ENCODE results near the gene KRT36.

Gene KRT36

DNA sequence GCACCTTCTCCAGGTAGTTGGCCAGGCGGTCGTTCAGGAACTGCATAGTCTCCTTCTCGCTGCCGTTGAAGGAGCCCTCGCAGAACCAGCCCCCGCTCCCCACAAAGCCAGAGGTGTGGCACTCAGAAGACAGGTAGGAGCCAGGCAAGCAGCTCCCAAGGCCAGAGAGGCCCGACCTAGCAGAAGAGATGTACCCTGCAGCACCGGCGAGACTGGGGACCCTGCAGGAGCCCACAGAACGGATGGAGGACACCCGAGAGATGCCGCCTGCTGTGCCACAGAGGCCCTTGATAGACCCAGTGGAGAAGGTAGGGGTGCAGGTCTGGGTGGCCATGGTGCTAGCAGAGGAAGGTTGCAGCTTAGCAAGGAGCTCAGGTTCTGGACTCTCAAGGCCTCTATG is at the start of gene KRT36:
Gene KRT36 (minus strand): TSS at position 380 of the 400 bp plus-strand sequence. CDS start 46 bp downstream, at position 334.
- no peak for DNase-seq (ENCODE audit: low read depth)

DNA sequence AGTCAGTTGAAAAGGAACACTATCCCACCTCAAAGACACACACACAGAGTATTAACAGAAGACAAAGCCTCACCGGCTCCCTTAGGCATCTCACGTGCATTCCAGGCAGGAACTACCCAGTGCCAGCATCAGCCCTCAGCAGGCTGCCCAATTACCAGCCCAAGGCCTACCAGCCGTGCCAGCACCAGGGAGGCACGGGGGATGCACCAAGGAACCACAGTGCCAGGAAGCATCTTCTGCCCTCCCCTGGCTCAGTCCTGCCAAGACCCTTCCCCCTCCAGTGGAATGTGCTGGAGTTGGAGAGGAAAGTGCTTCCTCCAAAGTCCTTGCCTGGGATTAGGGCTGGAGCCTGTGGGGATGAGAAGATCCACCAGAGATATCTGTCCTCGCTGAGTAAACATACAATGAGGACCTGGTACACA is 49.4 kb upstream of the KRT36 start:
- DNase-seq (ENCODE audit: low read depth) = no peak

DNA sequence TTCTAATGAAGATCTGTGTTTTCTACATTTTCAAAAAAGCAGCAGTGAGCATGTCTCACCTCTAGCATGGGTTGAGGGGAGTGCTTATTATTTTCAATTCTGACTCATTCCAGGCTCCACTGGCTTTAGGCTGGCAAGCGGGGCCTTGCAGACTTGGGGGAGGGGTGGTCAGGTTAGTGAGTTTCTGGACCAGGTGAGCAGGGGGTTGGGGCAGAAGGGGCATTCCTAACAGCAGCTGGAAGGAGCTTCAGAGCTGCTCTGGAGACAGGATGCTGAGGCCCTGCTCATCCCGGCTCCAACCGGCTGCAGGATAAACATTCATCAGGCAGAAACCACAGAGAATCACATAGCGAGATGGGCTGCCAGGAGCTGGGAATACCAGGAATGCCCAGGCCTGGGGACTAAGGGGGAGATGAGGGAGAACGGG is 48.9 kb upstream of the KRT36 start:
- no peak for DNase-seq (ENCODE audit: low read depth)

DNA sequence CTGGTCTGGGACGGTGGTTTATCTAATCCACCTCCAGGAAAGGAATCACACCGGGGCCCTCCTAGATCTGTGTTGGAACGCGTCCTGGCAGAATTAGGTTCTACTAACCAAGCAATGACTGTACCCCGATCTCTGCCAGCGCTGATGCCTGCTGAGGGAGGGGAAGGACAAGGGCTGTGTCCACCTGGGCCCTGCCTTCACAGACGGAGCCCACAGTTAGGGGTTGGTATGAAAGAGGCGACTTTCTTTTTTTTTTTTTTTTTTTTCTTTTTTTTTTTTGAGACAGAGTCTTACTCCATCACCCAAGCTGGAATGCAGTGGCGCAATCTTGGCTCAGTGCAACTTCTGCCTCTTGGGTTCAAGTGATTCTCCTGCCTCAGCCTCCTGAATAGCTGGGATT is 48.3 kb upstream of the KRT36 start:
- DNase-seq (ENCODE audit: low read depth) = no peak

DNA sequence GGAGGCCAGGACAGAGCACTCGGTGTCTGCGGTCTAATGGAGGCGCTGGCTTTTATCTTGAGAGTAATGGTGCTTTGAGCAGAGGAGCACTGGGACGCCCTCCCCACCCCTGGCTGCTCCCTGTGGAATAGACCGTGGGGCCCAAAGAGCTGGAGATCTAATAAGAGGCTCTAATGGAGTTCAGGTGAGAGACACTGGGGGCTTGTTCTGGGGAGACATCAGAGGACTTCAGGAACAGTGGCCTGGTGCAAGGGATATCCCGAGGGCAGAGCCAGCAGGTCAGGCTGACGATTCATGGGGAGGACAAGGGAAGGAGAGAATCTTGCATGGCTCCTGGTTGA is 47.9 kb upstream of the KRT36 start:
- no peak for DNase-seq (ENCODE audit: low read depth)

- no peak for DNase-seq (ENCODE audit: low read depth)
These were observed 47.3 kb upstream of the KRT36 start for GRCh38 chr17:41536741-41537613.

DNA sequence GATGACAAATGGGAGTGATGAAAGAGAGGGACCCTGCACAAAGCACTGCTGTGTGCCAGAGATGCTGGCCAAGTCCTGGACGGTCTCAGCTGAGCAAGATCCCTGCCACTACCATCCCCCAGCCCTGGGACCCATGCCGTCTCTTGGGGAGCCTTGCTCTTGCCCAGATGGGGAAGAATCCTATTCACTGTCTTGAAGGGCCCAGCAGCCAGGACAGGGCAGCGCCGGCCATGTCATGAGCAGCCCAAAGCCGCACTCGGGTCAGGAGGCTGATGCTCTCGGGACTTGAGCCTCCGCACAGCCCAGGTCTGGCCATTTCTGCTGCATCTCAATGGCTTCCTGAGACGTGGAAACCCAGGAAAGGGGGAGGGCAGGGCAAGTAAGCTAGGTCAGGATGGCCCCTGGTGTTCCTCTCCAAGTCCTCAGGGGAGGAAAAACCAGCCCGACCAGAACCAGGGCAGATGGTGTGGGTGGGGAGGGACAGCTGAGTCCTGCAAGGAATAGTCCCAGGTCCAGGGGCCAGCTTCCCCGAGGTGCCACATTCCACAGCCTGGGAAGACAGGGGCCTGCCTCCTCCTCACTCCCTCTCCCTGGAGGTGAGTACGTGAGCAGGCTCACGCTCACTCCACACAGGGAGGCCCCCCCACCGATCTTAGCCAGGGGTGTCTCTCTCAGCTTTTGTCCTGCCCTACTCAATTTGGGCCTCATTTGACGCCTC is 46.2 kb upstream of the KRT36 start:
- no peak for DNase-seq (ENCODE audit: low read depth)

DNA sequence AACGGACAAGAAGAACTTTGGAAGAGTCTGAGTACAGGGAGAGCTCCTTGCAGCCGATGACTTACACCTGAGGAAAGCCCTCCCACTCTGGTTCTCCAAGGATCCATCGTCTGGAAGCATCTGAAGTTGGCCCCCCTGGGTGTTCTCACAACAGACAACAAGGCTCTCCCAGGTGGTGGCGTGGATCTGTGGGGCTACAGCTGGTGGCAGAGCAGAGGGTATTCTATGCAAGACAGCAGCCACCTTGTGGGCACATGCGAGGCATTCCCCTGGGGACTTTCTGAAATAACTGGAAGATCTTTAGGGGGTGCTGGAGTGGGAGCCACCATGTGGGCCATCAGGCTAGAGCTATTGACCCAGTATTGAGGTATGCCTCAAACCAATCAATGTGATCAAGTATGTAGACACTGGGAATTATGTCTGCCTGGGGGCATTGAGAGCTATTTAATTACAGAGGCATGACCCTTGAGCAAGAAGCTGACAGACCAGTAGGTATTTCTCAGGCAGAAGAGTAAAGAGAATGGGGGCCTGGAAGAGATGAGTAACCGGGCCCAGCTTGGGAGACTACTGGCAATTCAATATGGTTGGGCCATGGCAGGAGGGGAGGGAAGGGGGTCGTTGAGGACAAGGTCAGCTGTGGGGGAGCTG is 45.3 kb upstream of the KRT36 start:
- no peak for DNase-seq (ENCODE audit: low read depth)

GRCh38 chr17:41533613-41534012 is 43.9 kb upstream of the KRT36 start:
- no peak for DNase-seq (ENCODE audit: low read depth)

DNA sequence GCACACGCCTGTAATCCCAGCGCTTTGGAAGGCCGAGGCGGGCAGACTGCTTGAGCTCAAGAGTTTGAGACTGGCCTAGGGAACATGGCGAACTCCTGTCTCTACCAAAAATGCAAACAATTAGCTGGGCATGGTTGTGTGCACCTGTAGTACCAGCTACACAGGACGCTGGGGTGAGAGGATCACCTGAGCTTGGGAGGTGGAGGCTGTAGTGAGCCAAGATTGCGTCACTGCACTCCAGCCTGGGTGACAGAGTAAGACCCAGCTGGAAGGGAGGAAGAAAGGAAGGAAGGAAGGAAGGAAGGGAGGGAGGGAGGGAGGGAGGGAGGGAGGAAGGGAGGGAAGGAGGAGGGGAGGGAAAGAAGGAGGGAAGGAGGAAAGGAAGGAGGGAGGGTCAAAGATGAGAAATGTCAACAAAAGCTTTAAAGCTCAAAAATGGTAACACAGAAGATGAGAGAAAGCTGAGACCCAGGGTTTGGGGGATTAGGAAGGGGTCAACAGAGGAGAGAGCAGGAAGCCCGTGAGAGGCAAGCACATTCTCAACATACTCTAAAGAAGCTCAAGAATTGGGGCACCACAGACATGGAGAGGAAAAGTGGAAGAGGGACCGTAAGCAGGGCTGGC is 43.3 kb upstream of the KRT36 start:
- DNase-seq (ENCODE audit: low read depth) = no peak

DNA sequence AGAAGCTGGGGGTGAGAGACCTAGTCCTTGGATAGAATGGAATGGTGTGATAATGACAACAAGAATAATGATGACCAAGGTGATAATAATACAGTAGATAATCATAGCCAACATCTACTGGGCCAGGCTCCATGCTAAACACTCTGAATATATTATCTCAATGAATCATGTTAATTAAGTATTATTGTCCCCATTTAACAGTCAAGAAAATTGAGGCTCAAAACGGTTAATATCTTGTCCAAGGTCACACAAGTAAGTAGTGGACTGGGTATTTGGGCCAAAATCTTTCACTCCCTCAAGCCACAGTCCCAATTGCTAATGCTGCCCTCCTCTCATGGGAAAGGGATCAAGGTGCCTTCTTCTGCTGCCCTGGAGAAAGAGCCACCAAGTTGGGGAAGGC is 42.3 kb upstream of the KRT36 start:
- no peak for DNase-seq (ENCODE audit: low read depth)

DNA sequence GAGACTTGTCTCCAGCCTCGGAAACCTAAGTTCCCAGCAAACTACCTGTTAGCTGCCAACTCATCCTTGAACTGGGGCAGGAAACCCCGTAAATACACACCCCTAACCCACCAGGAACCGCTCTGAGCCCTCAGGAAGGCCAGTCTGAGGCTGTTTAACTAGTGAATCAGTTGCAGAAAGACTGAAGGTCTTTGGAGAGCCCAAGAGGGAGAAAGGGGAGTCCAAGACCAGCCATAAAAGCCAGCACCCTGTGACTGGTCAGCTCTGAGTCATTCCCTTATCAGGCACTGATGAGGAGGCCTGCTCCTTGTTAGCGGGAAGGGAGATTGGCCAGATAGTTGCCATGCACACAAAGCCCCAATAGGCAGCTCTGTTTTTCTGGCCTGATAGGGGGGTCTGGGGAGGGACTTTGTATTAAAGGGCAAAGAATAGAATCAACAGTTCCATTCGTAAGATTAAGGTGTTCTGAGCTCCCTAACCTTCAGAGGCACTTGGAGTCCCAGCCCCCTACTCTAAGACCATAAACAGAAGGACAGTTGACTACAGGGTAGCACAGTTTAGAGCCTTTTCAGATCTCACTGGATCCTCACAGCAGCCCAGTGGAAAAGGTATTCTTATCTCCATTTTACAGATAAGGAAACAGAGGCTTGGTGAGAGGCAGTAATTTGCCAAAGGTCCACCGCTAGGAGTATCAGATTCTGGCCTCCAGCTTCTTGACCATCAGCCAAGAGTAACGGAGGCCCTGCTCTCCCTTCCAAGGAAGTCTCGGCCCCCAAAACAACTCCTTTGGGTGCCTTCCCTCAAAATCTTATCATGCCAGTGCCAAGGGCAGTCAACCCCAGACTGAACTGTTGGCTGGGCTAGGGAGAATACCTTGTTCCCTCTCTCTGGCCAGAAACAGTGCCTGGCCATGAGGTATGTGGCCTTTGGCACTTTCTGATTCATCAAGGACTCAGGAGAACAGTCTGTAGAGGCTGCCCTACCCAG is 40.6 kb upstream of the KRT36 start:
- no peak for DNase-seq (ENCODE audit: low read depth)

DNA sequence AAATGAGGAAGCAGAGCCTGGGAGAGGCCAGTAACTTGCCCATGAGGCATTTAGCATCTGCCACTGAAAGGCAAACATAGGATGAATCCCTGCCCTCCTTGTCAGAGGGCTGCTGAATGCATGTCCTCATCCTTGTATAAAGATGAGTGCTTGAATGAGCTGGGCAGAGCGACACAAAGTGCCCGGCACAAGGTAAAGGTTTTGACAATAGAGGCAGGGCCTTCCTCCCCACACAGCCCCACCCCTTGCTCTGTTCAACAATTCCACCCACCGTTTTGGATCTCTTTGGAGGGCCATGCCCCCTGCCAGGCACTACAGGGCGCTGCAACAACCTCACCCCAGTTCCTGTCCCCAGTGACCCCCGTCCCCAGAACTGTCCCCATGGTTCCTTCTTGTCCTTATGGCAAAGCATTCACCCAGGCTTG is 39.8 kb upstream of the KRT36 start:
- DNase-seq (ENCODE audit: low read depth) = no peak

- no peak for DNase-seq (ENCODE audit: low read depth)
These were observed 39.2 kb upstream of the KRT36 start for GRCh38 chr17:41528959-41529353.

DNA sequence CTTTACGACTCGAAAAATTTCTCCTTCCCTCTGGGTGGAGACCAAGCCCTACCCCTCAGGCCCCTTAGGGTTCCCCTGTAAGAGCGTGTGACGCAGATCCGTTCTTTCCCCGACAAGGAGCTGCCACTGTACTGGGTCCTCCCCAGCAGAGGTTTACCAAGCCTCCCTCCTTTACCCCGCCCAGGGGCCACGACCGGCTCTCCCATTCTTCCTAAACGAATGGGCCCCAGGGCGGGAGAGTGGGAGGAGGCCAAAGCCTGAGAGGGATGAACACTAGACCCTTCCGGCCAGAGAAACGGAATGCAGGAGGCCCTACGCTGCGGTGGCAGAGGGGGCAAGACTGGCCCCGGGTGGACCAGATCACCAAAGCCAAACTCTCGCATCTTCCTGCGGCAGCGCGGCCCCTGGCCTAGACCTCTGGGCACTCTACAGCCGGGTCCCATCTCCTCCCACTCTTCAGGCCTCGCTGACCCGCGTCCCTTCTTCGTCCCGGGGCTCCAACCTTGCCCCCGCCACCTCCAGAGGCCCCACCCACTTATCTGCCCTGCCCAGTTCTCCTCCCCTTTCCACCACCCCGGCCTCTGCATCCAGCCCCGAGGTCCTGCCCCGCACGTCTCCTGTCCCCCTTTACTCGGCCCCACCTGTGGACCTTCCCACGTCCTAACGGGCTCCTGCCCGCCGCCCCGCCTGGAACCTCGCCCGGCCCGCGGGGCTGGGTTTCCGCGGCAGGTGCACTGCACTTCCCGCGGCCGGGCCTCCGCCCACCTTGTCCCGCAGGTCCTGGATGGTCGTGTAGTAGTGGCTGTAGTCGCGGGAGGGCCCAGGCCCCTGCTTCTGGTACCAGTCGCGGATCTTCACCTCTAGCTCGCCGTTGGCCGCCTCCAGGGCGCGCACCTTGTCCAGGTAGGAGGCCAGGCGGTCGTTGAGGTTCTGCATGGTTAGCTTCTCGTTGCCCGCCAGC is 37.6 kb upstream of the KRT36 start:
- DNase-seq (ENCODE audit: low read depth) = no peak

GRCh38 chr17:41524261-41524660 is 34.6 kb upstream of the KRT36 start:
- DNase-seq (ENCODE audit: low read depth) = no peak

- DNase-seq (ENCODE audit: low read depth) = no peak
These were observed 34.1 kb upstream of the KRT36 start for GRCh38 chr17:41523787-41524186.

DNA sequence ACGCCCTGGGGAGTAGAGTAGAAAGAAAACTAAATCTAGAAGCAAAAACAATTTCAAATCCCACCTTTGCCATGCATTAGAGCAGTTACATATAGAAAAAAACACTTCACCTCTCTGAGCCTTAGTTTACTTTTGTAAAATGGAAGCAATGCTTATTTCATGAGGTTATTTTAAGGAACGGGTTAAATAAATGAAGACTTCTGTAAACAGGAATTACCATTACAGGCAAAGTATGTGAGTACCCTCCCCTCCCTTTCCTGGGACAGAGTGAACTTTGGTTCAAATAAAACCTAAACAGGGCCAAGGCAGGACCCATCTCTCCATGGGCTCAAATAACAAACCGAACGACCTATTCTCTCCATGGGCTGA is 33.5 kb upstream of the KRT36 start:
- no peak for DNase-seq (ENCODE audit: low read depth)

GRCh38 chr17:41522301-41523224 is 32.9 kb upstream of the KRT36 start:
- DNase-seq (ENCODE audit: low read depth) = no peak
